Neural cell (in vitro differentiated cells): ENCODE data around the gene ERICH4. TPM values are rescaled to one million over a fixed set of nuclear protein-coding genes. Genes with fewer than 3 reads are reported as not detected.

Experiments used
- H2AFZ ChIP-seq: fragments of 200-600, 300-800 bp; sonication (generic), shearing (Covaris generic); 2 replicates; pipeline ENCODE4 v1.6.0; 2014; ENCODE audit warnings: low read depth, mild to moderate bottlenecking, antibody characterized with exemption, low read length, moderate library complexity
- H3F3A ChIP-seq: fragments of 200-600 bp; shearing (Covaris generic); 2 replicates; pipeline ENCODE4 v1.6.1; 2016; ENCODE audit warnings: mild to moderate bottlenecking, moderate library complexity, mixed read lengths, antibody characterized with exemption, low read length; ENCODE audit not compliant: insufficient read depth, poor library complexity, severe bottlenecking
- H3K27ac ChIP-seq: fragments of 200-600, 300-800 bp; sonication (generic), shearing (Covaris generic); 2 replicates; pipeline ENCODE4 v1.5.1; 2014; ENCODE audit warnings: mild to moderate bottlenecking, low read length, moderate library complexity
- H3K27me3 ChIP-seq: fragments of 300-800, 200-600 bp; sonication (generic), shearing (Covaris generic); 2 replicates; pipeline ENCODE4 v1.6.0; 2014; ENCODE audit warnings: mild to moderate bottlenecking, low read depth, low read length, moderate library complexity; ENCODE audit not compliant: insufficient read depth
- H3K36me3 ChIP-seq: fragments of 300-800, 200-600 bp; sonication (generic), shearing (Covaris generic); 2 replicates; pipeline ENCODE4 v1.5.1; 2014; ENCODE audit warnings: mild to moderate bottlenecking, antibody characterized with exemption, low read length, moderate library complexity; ENCODE audit not compliant: insufficient read depth
- H3K4me2 ChIP-seq: fragments of 300-800, 200-600 bp; sonication (generic), shearing (Covaris generic); 2 replicates; pipeline ENCODE4 v1.6.0; 2014; ENCODE audit warnings: mild to moderate bottlenecking, low read length
- H3K4me3 ChIP-seq: fragments of 300-800, 200-600 bp; sonication (generic), shearing (Covaris generic); 2 replicates; pipeline ENCODE4 v1.5.1; 2014; ENCODE audit warnings: mild to moderate bottlenecking, low read length, moderate library complexity
- H3K79me2 ChIP-seq: fragments of 200-600 bp; shearing (Covaris generic); replicated peaks from 2 replicates; pipeline ENCODE4 v1.6.0; 2014; ENCODE audit warnings: mild to moderate bottlenecking, low read length, moderate library complexity; ENCODE audit not compliant: insufficient read depth
- H3K9ac ChIP-seq: fragments of 300-800, 200-600 bp; sonication (generic), shearing (Covaris generic); 2 replicates; pipeline ENCODE4 v1.6.1; 2016; ENCODE audit warnings: mild to moderate bottlenecking, low read length, mixed read lengths
- H3K9me2 ChIP-seq: fragments of 200-600 bp; shearing (Covaris generic); 2 replicates; pipeline ENCODE4 v1.6.1; 2016; ENCODE audit warnings: mild to moderate bottlenecking, low read length, mixed read lengths; ENCODE audit not compliant: insufficient read depth
- H3K9me3 ChIP-seq: fragments of 200-600, 300-800 bp; sonication (generic), shearing (Covaris generic); 2 replicates; pipeline ENCODE4 v1.6.1; 2016; ENCODE audit warnings: mild to moderate bottlenecking, mixed run types, low read length, moderate library complexity, mixed read lengths
- H4K20me1 ChIP-seq: fragments of 200-600 bp; shearing (Covaris generic); 2 replicates; pipeline ENCODE4 v1.6.1; 2016; ENCODE audit warnings: mild to moderate bottlenecking, mixed run types; ENCODE audit not compliant: insufficient read depth
- EP300 ChIP-seq: fragments of 450-650 bp; conservative IDR thresholded peaks from 2 replicates; pipeline ENCODE4 v1.6.1; 2014; ENCODE audit warnings: antibody characterized with exemption, mild to moderate bottlenecking, moderate library complexity; ENCODE audit not compliant: poor library complexity, severe bottlenecking
- EZH2 ChIP-seq: fragments of 200-600, 300-800 bp; shearing (Covaris generic), sonication (generic); IDR thresholded peaks from 2 replicates; pipeline ENCODE4 v1.6.1; 2014; ENCODE audit warnings: antibody characterized with exemption, low read length, borderline replicate concordance, mild to moderate bottlenecking; ENCODE audit not compliant: insufficient read depth, poor library complexity, severe bottlenecking
- MXI1 ChIP-seq: fragments of 450-650 bp; conservative IDR thresholded peaks from 2 replicates; pipeline ENCODE4 v1.6.1; 2014; ENCODE audit warnings: antibody characterized with exemption, mild to moderate bottlenecking; ENCODE audit not compliant: poor library complexity, severe bottlenecking
- POLR2AphosphoS5 ChIP-seq: IDR thresholded peaks from 2 replicates; pipeline ENCODE4 v1.6.1; 2012
- RAD21 ChIP-seq: fragments of 450-650 bp; conservative IDR thresholded peaks from 2 replicates; pipeline ENCODE4 v1.6.1; 2014; ENCODE audit warnings: antibody characterized with exemption, mild to moderate bottlenecking, moderate library complexity
- SMC3 ChIP-seq: fragments of 450-650 bp; conservative IDR thresholded peaks from 2 replicates; pipeline ENCODE4 v1.6.1; 2014; ENCODE audit warnings: antibody characterized with exemption, mild to moderate bottlenecking, moderate library complexity; ENCODE audit not compliant: poor library complexity
- TAF1 ChIP-seq: IDR thresholded peaks from 2 replicates; pipeline ENCODE4 v1.6.1; 2012; ENCODE audit warnings: low read depth
- polyA plus RNA-seq: library from polyadenylated mRNA; depleted of rRNA; stranded (reverse); fragments of >200 nt; gene quantifications from 2 replicates; pipeline ENCODE4 v1.2.3, GENCODE V29; 2014
- TF ChIP-seq, protein P1 (sequence below): IDR thresholded peaks from 2 replicates; pipeline ENCODE4 v1.6.1; 2012; ENCODE audit warnings: borderline replicate concordance
- TF ChIP-seq, protein P2 (sequence below): fragments of 450-650 bp; IDR thresholded peaks from 2 replicates; pipeline ENCODE4 v1.5.1; 2014; ENCODE audit warnings: antibody characterized with exemption, mild to moderate bottlenecking, moderate library complexity; ENCODE audit not compliant: poor library complexity, severe bottlenecking

The ERICH4 gene
- polyA plus RNA-seq, 1 donor from 2014 or later: not detected

DNA sequence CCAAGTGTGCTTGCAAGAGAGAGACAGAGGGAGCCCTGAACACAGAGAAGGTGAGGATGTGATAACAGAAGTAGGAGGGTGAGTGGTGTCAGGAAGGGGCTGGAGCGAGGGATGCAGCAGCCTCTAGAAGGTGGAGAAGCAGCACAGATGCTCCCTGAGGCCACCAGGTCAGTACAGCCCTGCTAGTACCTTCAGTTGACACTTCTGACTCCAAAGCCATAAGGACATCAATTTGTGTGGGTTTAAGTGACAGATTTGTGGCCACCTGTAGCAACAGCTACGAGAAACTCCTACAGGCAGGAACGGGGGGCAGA lies 6.9 kb downstream of the ERICH4 start:
- peaks cover 3% of the 10 kb centered on the region for H3K27me3 ChIP-seq
- no peak overlapping the region for H3K4me3 ChIP-seq
- no peak overlapping the region for H3K27ac ChIP-seq
- no peaks in the 10 kb centered on the region for H3K9me3 ChIP-seq
- H3K9ac ChIP-seq: no peak overlapping the region
- H3K9me2 ChIP-seq: no peaks in the 10 kb centered on the region
- H3K36me3 ChIP-seq: no peaks in the 10 kb centered on the region
- H4K20me1 ChIP-seq: no peaks in the 10 kb centered on the region
- no peak overlapping the region for H3K4me2 ChIP-seq
- TF ChIP-seq TAF1: no peak
- no peak for TF ChIP-seq EP300
- TF ChIP-seq EZH2: no peak
- TF ChIP-seq MXI1: no peak
- TF ChIP-seq, protein P1, sequence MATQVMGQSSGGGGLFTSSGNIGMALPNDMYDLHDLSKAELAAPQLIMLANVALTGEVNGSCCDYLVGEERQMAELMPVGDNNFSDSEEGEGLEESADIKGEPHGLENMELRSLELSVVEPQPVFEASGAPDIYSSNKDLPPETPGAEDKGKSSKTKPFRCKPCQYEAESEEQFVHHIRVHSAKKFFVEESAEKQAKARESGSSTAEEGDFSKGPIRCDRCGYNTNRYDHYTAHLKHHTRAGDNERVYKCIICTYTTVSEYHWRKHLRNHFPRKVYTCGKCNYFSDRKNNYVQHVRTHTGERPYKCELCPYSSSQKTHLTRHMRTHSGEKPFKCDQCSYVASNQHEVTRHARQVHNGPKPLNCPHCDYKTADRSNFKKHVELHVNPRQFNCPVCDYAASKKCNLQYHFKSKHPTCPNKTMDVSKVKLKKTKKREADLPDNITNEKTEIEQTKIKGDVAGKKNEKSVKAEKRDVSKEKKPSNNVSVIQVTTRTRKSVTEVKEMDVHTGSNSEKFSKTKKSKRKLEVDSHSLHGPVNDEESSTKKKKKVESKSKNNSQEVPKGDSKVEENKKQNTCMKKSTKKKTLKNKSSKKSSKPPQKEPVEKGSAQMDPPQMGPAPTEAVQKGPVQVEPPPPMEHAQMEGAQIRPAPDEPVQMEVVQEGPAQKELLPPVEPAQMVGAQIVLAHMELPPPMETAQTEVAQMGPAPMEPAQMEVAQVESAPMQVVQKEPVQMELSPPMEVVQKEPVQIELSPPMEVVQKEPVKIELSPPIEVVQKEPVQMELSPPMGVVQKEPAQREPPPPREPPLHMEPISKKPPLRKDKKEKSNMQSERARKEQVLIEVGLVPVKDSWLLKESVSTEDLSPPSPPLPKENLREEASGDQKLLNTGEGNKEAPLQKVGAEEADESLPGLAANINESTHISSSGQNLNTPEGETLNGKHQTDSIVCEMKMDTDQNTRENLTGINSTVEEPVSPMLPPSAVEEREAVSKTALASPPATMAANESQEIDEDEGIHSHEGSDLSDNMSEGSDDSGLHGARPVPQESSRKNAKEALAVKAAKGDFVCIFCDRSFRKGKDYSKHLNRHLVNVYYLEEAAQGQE: no peak
- TF ChIP-seq RAD21: no peak
- no peak for TF ChIP-seq SMC3
- no peak for TF ChIP-seq POLR2AphosphoS5
- TF ChIP-seq, protein P2, sequence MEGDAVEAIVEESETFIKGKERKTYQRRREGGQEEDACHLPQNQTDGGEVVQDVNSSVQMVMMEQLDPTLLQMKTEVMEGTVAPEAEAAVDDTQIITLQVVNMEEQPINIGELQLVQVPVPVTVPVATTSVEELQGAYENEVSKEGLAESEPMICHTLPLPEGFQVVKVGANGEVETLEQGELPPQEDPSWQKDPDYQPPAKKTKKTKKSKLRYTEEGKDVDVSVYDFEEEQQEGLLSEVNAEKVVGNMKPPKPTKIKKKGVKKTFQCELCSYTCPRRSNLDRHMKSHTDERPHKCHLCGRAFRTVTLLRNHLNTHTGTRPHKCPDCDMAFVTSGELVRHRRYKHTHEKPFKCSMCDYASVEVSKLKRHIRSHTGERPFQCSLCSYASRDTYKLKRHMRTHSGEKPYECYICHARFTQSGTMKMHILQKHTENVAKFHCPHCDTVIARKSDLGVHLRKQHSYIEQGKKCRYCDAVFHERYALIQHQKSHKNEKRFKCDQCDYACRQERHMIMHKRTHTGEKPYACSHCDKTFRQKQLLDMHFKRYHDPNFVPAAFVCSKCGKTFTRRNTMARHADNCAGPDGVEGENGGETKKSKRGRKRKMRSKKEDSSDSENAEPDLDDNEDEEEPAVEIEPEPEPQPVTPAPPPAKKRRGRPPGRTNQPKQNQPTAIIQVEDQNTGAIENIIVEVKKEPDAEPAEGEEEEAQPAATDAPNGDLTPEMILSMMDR: no peak
- no peaks in the 10 kb centered on the region for H3F3A ChIP-seq
- no peaks in the 10 kb centered on the region for H3K79me2 ChIP-seq
- H2AFZ ChIP-seq: no peak overlapping the region

DNA sequence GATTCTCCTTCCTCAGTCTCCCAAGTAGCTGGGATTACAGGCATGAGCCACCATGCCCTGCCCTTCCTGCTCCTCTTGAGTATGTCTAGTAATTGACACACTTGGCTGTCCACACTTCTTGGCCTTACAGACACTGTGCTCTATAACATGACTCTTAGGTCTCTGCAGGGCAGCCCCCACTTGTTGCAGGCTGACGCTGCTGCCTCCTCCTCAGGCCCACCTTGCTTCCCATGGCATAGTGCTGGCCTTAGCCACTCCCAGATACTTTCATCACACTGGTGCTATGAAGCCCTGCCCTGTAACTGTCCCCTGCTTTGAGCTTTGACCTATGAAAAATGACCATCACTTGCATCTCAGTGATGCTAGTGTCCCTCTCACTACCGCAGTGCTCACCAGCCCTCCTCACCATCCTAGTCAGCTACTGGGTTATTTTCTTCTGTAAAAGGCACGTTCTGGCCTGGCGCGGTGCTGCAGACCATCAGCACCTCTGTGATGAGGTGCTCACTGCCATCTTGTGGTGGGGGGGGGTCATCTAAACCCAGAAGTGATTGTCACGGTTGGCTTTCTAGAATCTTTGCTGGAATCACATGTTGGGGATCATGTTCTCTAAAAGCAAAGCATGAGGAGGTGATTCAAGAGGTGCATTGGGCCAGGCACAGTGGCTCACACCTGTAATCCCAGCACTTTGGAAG lies 9.8 kb downstream of the ERICH4 start:
- Histone ChIP-seq H3K9me2 (no peaks in the 10 kb centered on the region), H3K27me3 (no peaks in the 10 kb centered on the region), H4K20me1 (no peaks in the 10 kb centered on the region), H3K4me2 (no peak overlapping the region), H3K27ac (no peak overlapping the region), H2AFZ (no peak overlapping the region), H3K79me2 (no peaks in the 10 kb centered on the region), H3K36me3 (no peaks in the 10 kb centered on the region), H3K9ac (no peak overlapping the region), H3F3A (no peaks in the 10 kb centered on the region), H3K4me3 (no peak overlapping the region), H3K9me3 (no peaks in the 10 kb centered on the region)
- no peak for TF ChIP-seq SMC3
- TF ChIP-seq TAF1: no peak
- no peak for TF ChIP-seq EZH2
- TF ChIP-seq RAD21: no peak
- TF ChIP-seq, protein P2: no peak
- TF ChIP-seq, protein P1: no peak
